ENCODE results near the gene MBD6. TPM values are rescaled to one million over a fixed set of nuclear protein-coding genes. Genes with fewer than 3 reads are reported as not detected.

The MBD6 gene
- total and polyA plus RNA-seq, 2 donors from 2014 or later = 38.4 to 118 TPM

GRCh38 chr12:57518920-57519795 lies 3.5 kb upstream of the MBD6 start:
- no peaks in the 10 kb centered on the region for H3K27me3 ChIP-seq (ENCODE audit: control insufficient read depth, insufficient read depth, low read length)
- H3K9ac ChIP-seq (ENCODE audit: low read length in 3 of 3) = peak overlapping the region; percentile 95 to 100 (median 99)
- TF ChIP-seq CTCF (IDR thresholded peaks at IDR 0.05; ENCODE audit: borderline replicate concordance, extremely low read depth, insufficient read depth) = no peak
- peaks cover 7 to 30% (median 28%) of the 10 kb centered on the region in 3 donors for H3K4me1 ChIP-seq (ENCODE audit: control insufficient read depth in 2 of 3, insufficient read depth in 2 of 3, low read depth in 1 of 3, low read length in 3 of 3)
- peaks cover 11 to 33% (median 32%) of the 10 kb centered on the region in 3 donors for H3K36me3 ChIP-seq (ENCODE audit: control insufficient read depth in 2 of 3, insufficient read depth in 3 of 3, low read length in 3 of 3)
- no peaks in the 10 kb centered on the region for H3K9me3 ChIP-seq (ENCODE audit: control insufficient read depth in 2 of 3, insufficient read depth in 1 of 3, low read length in 3 of 3)
- FAIRE-seq (no peak), DNase-seq (peak in 1 of 5 donors; percentile 83)
- H3K27ac ChIP-seq (ENCODE audit: low read depth in 2 of 2, low read length in 2 of 2) = peak overlapping the region; percentile 98 to 99
- peak overlapping the region; percentile 91 to 99 (median 99) for H3K4me3 ChIP-seq (ENCODE audit: low read length in 3 of 3)
- intact Hi-C loops (cut with DNase I) = no loop called here

GRCh38 chr12:57519796-57520052 lies 2.9 kb upstream of the MBD6 start:
- peak overlapping the region; percentile 91 to 99 (median 99) for H3K4me3 ChIP-seq (ENCODE audit: low read length in 3 of 3)
- H3K4me1 ChIP-seq (ENCODE audit: control insufficient read depth in 2 of 3, insufficient read depth in 2 of 3, low read depth in 1 of 3, low read length in 3 of 3) = peaks cover 7 to 35% (median 32%) of the 10 kb centered on the region in 3 donors
- peak overlapping the region; percentile 98 to 99 for H3K27ac ChIP-seq (ENCODE audit: low read depth in 2 of 2, low read length in 2 of 2)
- DNase-seq (peak in 4 of 5 donors; percentile 54 to 83 (median 64)), FAIRE-seq (no peak)
- peaks cover 11 to 34% (median 28%) of the 10 kb centered on the region in 3 donors for H3K36me3 ChIP-seq (ENCODE audit: control insufficient read depth in 2 of 3, insufficient read depth in 3 of 3, low read length in 3 of 3)
- intact Hi-C loops (cut with DNase I) = no loop called here
- peak overlapping the region; percentile 95 to 100 (median 99) for H3K9ac ChIP-seq (ENCODE audit: low read length in 3 of 3)
- TF ChIP-seq CTCF (IDR thresholded peaks at IDR 0.05; ENCODE audit: borderline replicate concordance, extremely low read depth, insufficient read depth) = no peak
- no peaks in the 10 kb centered on the region for H3K27me3 ChIP-seq (ENCODE audit: control insufficient read depth, insufficient read depth, low read length)
- H3K9me3 ChIP-seq (ENCODE audit: control insufficient read depth in 2 of 3, insufficient read depth in 1 of 3, low read length in 3 of 3) = no peaks in the 10 kb centered on the region

- H3K4me3 ChIP-seq (ENCODE audit: low read length in 3 of 3) = peak within 1 kb of the TSS; percentile 91 to 99 (median 99)
- peak within 1 kb of the TSS; percentile 100 for H3K27ac ChIP-seq (ENCODE audit: low read depth in 2 of 2, low read length in 2 of 2)
- intact Hi-C loops (cut with DNase I) = no loop called here
- DNase-seq = peak; percentile 99 to 100 (median 100)
- H3K9ac ChIP-seq (ENCODE audit: low read length in 3 of 3) = peak within 1 kb of the TSS; percentile 95 to 100 (median 99)
- no peak for TF ChIP-seq CTCF (IDR thresholded peaks at IDR 0.05; ENCODE audit: borderline replicate concordance, extremely low read depth, insufficient read depth)
- FAIRE-seq = no peak
- no peaks in the 10 kb centered on the region for H3K27me3 ChIP-seq (ENCODE audit: control insufficient read depth, insufficient read depth, low read length)
- H3K9me3 ChIP-seq (ENCODE audit: control insufficient read depth in 2 of 3, insufficient read depth in 1 of 3, low read length in 3 of 3) = no peaks in the 10 kb centered on the region
- H3K36me3 ChIP-seq (ENCODE audit: control insufficient read depth in 2 of 3, insufficient read depth in 3 of 3, low read length in 3 of 3) = peaks cover 8 to 34% (median 23%) of the 10 kb centered on the region in 3 donors
- H3K4me1 ChIP-seq (ENCODE audit: control insufficient read depth in 2 of 3, insufficient read depth in 2 of 3, low read depth in 1 of 3, low read length in 3 of 3) = peaks cover 7 to 39% (median 32%) of the 10 kb centered on the region in 3 donors
These were observed 2.4 kb upstream of the MBD6 start, which contains the start of gene DDIT3 for GRCh38 chr12:57520053-57520818. TSS of gene DDIT3 (minus strand) at chr12:57520514. CDS start at chr12:57517406, 3,108 bp downstream.
